OCI-LY3 (cell line): ENCODE measurements around the gene CTNNA1.

Experiments used
- H2AFZ ChIP-seq: fragments of 200-600, 300-600 bp; shearing (Covaris generic); 2 replicates; pipeline ENCODE4 v1.6.0; 2014; ENCODE audit warnings: antibody characterized with exemption, low read depth, low read length
- H3K27ac ChIP-seq: fragments of 200-600, 300-600 bp; sonication (generic); 2 replicates; pipeline ENCODE4 v1.5.1; 2014; ENCODE audit warnings: mild to moderate bottlenecking, low read length, moderate library complexity, mixed read lengths
- H3K27me3 ChIP-seq: fragments of 200-600, 300-600 bp; sonication (generic); 2 replicates; pipeline ENCODE4 v1.6.1; 2014; ENCODE audit warnings: low read depth, low read length, mixed read lengths
- H3K36me3 ChIP-seq: fragments of 200-600, 300-600 bp; sonication (generic); replicated peaks from 2 replicates; pipeline ENCODE3; 2014; ENCODE audit warnings: low read depth, low read length, mixed read lengths
- H3K4me1 ChIP-seq: fragments of 300-600, 200-600 bp; sonication (generic); 2 replicates; pipeline ENCODE4 v1.6.1; 2014; ENCODE audit warnings: low read length, mixed read lengths
- H3K4me2 ChIP-seq: fragments of 200-600, 300-600 bp; sonication (generic); 2 replicates; pipeline ENCODE4 v1.6.1; 2014; ENCODE audit warnings: low read length, mixed read lengths
- H3K4me3 ChIP-seq: fragments of 300-600, 200-600 bp; sonication (generic); 2 replicates; pipeline ENCODE4 v1.5.1; 2014; ENCODE audit warnings: antibody characterized with exemption, mild to moderate bottlenecking, low read length, moderate library complexity
- H3K79me2 ChIP-seq: fragments of 300-600, 200-600 bp; shearing (Covaris generic); 2 replicates; pipeline ENCODE4 v1.6.1; 2014; ENCODE audit warnings: mild to moderate bottlenecking, low read length, mixed read lengths
- H3K9ac ChIP-seq: fragments of 300-600, 200-600 bp; shearing (Covaris generic); 2 replicates; pipeline ENCODE4 v1.6.0; 2014; ENCODE audit warnings: mild to moderate bottlenecking, low read length, moderate library complexity
- H3K9me3 ChIP-seq: fragments of 200-600, 300-600 bp; shearing (Covaris generic); 2 replicates; pipeline ENCODE4 v1.6.1; 2014; ENCODE audit warnings: low read length, mixed read lengths; ENCODE audit not compliant: insufficient read depth
- H4K20me1 ChIP-seq: fragments of 200-600, 300-600 bp; sonication (generic); 2 replicates; pipeline ENCODE4 v1.6.1; 2016; ENCODE audit warnings: low read length, mixed read lengths; ENCODE audit not compliant: insufficient read depth
- CTCF ChIP-seq: fragments of 200-600, 300-600 bp; sonication (generic); IDR thresholded peaks from 2 replicates; pipeline ENCODE4 v1.5.1; 2014; ENCODE audit warnings: antibody characterized with exemption, low read length, low read depth
- EZH2phosphoT487 ChIP-seq: fragments of 200-600 bp; shearing (Covaris generic); IDR thresholded peaks from 2 replicates; pipeline ENCODE4 v1.6.1; 2018; ENCODE audit warnings: antibody characterized with exemption, mixed run types, low read depth

CTNNA1 gene

GRCh38 chr5:138953387-138954256 is 200.4 kb downstream of the CTNNA1 start:
- no peaks in the 10 kb centered on the region for H4K20me1 ChIP-seq
- H2AFZ ChIP-seq = no peak overlapping the region
- H3K79me2 ChIP-seq = no peaks in the 10 kb centered on the region
- H3K4me1 ChIP-seq = no peaks in the 10 kb centered on the region
- H3K36me3 ChIP-seq = no peaks in the 10 kb centered on the region
- no peaks in the 10 kb centered on the region for H3K9me3 ChIP-seq
- H3K9ac ChIP-seq = no peak overlapping the region
- H3K27ac ChIP-seq = no peak overlapping the region
- H3K4me2 ChIP-seq = no peak overlapping the region
- no peak for TF ChIP-seq CTCF
- TF ChIP-seq EZH2phosphoT487 = no peak
- no peak overlapping the region for H3K4me3 ChIP-seq
- H3K27me3 ChIP-seq = no peaks in the 10 kb centered on the region

GRCh38 chr5:138954257-138955012 is 201.2 kb downstream of the CTNNA1 start:
- no peaks in the 10 kb centered on the region for H3K4me1 ChIP-seq
- H3K79me2 ChIP-seq = no peaks in the 10 kb centered on the region
- no peak overlapping the region for H3K27ac ChIP-seq
- no peak overlapping the region for H3K4me2 ChIP-seq
- no peaks in the 10 kb centered on the region for H3K27me3 ChIP-seq
- no peaks in the 10 kb centered on the region for H3K36me3 ChIP-seq
- H3K9ac ChIP-seq = no peak overlapping the region
- H2AFZ ChIP-seq = no peak overlapping the region
- H3K9me3 ChIP-seq = no peaks in the 10 kb centered on the region
- TF ChIP-seq EZH2phosphoT487 = no peak
- no peak for TF ChIP-seq CTCF
- no peaks in the 10 kb centered on the region for H4K20me1 ChIP-seq
- no peak overlapping the region for H3K4me3 ChIP-seq

GRCh38 chr5:138955013-138955660 is 201.9 kb downstream of the CTNNA1 start:
- no peaks in the 10 kb centered on the region for H3K36me3 ChIP-seq
- H2AFZ ChIP-seq = no peak overlapping the region
- no peak overlapping the region for H3K4me3 ChIP-seq
- H4K20me1 ChIP-seq = no peaks in the 10 kb centered on the region
- H3K79me2 ChIP-seq = no peaks in the 10 kb centered on the region
- H3K4me1 ChIP-seq = no peaks in the 10 kb centered on the region
- no peak overlapping the region for H3K9ac ChIP-seq
- no peaks in the 10 kb centered on the region for H3K9me3 ChIP-seq
- no peaks in the 10 kb centered on the region for H3K27me3 ChIP-seq
- H3K27ac ChIP-seq = no peak overlapping the region
- TF ChIP-seq CTCF (no peak), EZH2phosphoT487 (no peak)
- H3K4me2 ChIP-seq = no peak overlapping the region

- Histone ChIP-seq H3K36me3 (no peaks in the 10 kb centered on the region), H3K4me1 (no peaks in the 10 kb centered on the region), H3K27ac (no peak overlapping the region), H3K9ac (no peak overlapping the region), H3K4me3 (no peak overlapping the region), H4K20me1 (no peaks in the 10 kb centered on the region), H3K9me3 (no peaks in the 10 kb centered on the region), H3K27me3 (no peaks in the 10 kb centered on the region), H3K79me2 (no peaks in the 10 kb centered on the region), H3K4me2 (no peak overlapping the region), H2AFZ (no peak overlapping the region)
- TF ChIP-seq EZH2phosphoT487 = no peak
- TF ChIP-seq CTCF = no peak
Observed at GRCh38 chr5:138955671-138956295, 202.6 kb downstream of the CTNNA1 start.
